Nucleus accumbens (tissue), 56 donors: ENCODE data around the gene ATIC.

Experiments used
- DNase-seq, 56 donors: peaks; one replicate each; lab custom pipeline; 2025; lab: John Stamatoyannopoulos, UW

The ATIC gene

GRCh38 chr2:215392687-215393270 lies 80.9 kb downstream of the ATIC start:
- no peak for DNase-seq

- DNase-seq, result no peak
Observed at GRCh38 chr2:215394102-215394805, 82.4 kb downstream of the ATIC start.

GRCh38 chr2:215395687-215396460 lies 84.0 kb downstream of the ATIC start:
- DNase-seq, result no peak

- no peak for DNase-seq
Observed at GRCh38 chr2:215396595-215397313, 84.9 kb downstream of the ATIC start.

GRCh38 chr2:215397632-215398341 lies 85.9 kb downstream of the ATIC start:
- no peak for DNase-seq

GRCh38 chr2:215399067-215399716 lies 87.3 kb downstream of the ATIC start:
- DNase-seq, result no peak
